ENCODE data around the gene TREH.
"Not testable (repeated sequence)": the region's sequence is repeated elsewhere in the genome, so short reads cannot be mapped to it uniquely, and the experiment has no call there.

TREH gene

DNA sequence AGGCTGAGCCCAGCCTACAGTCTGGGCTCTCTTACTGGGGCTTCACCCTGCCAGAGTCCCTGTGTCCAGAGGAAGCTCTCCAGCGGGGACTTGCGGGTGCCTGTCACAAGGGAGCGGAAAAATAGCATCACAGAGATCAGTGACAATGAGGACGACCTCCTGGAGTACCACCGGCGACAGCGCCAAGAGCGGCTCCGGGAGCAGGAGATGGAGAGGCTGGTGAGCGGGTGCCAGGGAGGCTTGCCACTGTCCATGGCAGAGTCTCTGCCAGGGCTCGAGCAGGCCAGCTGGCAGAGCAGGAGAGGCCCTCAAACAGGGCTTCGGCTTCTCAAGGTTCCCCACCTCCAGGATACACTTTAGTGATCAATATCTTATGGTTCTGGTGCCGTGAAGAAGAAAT is 51.0 kb downstream of the TREH start:
- no peak for DNase-seq (ENCODE audit: low read depth)

DNA sequence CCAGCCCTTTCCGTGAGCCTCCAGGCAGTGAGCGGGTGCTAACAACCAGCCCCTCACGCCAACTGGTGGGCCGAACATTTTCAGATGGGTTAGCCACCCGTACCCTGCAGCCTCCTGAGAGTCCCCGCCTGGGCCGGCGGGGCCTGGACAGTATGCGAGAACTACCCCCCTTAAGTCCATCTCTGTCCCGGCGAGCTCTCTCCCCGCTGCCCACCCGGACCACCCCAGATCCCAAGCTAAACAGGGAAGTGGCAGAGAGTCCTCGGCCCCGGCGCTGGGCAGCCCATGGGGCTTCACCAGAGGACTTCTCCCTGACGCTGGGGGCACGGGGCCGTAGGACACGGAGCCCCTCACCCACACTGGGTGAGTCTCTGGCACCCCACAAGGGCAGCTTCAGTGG is 51.4 kb downstream of the TREH start:
- DNase-seq (ENCODE audit: low read depth), result no peak

DNA sequence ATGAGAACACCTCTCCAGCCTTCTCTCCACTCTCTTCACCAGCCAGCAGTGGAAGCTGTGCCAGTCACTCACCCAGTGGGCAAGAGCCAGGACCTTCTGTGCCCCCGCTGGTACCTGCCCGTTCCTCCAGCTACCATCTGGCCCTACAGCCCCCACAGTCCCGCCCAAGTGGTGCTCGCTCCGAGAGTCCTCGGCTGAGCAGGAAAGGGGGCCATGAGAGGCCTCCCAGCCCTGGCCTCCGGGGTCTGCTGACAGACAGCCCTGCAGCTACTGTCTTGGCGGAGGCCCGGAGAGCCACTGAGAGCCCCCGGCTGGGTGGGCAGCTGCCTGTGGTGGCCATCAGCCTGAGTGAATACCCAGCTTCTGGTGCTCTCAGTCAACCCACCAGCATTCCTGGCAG is 51.9 kb downstream of the TREH start:
- DNase-seq (ENCODE audit: low read depth), result no peak

GRCh38 chr11:118625976-118626375 is 53.5 kb downstream of the TREH start:
- no peak for DNase-seq (ENCODE audit: low read depth)

GRCh38 chr11:118625036-118625690 is 54.3 kb downstream of the TREH start:
- no peak for DNase-seq (ENCODE audit: low read depth)

- no peak for DNase-seq (ENCODE audit: low read depth)
These were observed 56.2 kb downstream of the TREH start for GRCh38 chr11:118623269-118623655.

- no peak for DNase-seq (ENCODE audit: low read depth)
These were observed 56.8 kb downstream of the TREH start for GRCh38 chr11:118622376-118623268.

GRCh38 chr11:118621784-118622375 is 57.6 kb downstream of the TREH start:
- no peak for DNase-seq (ENCODE audit: low read depth)

DNA sequence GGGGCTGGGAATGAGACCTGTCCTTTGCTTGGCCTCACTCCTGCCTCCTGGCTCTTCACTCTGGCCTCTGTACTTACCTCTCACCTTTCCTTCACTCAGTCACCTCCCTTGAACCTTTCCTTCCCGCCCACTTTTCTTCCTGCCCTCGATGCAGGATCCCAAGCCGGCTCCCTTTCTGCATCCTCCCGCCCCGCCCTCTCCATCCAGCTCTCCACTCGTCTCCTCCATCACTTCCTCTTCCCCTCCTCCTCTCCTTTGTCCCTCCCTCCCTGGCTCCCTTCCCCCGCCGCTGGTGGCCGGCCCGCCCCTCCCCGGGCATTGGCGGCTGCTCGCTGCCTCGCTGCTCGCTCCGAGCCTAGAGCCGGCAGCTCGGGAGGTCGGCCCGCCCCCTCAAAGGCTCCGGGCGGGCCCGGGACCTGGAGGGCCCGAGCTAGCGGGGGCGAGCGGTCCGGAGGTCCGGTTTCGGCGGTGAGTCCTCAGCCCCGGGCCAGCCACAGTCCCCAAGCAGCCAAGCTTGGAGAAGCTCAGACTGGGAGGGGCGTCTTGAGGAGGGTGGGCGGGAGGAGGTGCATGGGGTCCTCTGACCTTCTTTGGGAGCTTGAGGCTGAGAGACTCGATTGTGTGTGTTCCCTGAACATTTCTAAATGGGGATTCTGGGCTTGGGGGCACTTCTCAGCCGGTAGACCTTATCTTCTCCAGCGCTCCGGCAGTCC is 58.2 kb downstream of the TREH start:
- no peak for DNase-seq (ENCODE audit: low read depth)

- no peak for DNase-seq (ENCODE audit: low read depth)
These were observed 58.9 kb downstream of the TREH start for GRCh38 chr11:118620529-118621070.

DNA sequence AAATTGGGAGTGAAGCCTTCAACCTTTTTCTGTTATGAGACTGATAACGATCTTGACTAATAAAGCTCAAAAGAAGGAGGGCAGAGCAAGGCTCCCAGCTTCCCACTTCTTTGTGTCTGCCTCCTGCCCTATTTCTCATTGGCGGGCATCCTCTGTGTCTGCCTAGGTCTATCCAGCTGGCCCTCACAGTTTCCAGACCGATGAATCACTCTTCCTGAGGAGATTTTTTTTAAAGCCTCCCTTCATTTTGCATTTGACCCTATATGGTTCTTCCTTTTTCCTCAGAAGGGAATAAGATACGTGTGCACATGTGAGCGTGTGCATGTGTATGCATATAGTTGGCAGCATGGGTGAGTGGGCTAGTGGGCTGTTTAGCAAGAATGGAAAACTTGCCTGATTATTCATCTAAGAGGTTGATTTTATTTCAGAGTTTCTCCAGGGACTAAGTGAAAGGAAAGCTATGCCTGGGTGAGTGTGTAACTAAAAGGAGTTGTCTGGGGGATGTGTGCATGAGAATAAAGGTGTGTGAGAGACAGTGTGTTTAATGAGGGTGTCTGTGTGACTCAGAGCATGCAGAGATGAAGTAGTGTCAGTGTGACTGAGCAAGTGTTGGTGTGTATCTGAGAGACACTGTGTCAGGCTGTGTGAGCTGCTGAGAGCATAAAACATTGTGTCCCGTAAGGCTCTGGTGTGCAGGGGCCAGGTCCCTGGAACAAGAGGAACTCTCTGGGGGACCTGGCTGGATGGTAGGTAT is 59.8 kb downstream of the TREH start:
- no peak for DNase-seq (ENCODE audit: low read depth)

GRCh38 chr11:118618991-118619375 is 60.5 kb downstream of the TREH start:
- no peak for DNase-seq (ENCODE audit: low read depth)

GRCh38 chr11:118618115-118618990 is 61.1 kb downstream of the TREH start:
- DNase-seq (ENCODE audit: low read depth), result no peak

DNA sequence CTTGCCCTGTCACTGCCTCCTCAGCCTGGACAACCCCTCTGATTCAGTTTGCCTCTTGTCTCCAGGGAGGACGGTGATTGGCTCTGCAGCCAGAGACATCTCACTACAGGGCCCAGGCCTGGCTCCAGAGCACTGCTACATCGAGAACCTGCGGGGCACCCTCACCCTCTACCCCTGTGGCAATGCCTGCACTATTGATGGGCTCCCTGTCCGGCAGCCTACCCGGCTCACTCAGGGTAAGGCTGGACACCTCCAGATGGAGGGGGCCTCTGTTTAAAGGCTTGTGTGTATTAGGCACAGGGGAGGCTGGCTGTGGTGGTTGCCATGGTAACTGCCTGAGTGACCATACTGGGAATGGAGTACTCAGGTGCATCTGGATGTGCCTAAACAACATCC is 63.5 kb downstream of the TREH start:
- DNase-seq (ENCODE audit: low read depth), result no peak

- DNase-seq (ENCODE audit: low read depth), result no peak
These were observed 64.0 kb downstream of the TREH start for GRCh38 chr11:118615282-118615975.

GRCh38 chr11:118614511-118614910 is 64.9 kb downstream of the TREH start:
- no peak for DNase-seq (ENCODE audit: low read depth)

GRCh38 chr11:118612378-118612777 is 67.1 kb downstream of the TREH start:
- DNase-seq (ENCODE audit: low read depth), result no peak

- not testable (repeated sequence) for DNase-seq (ENCODE audit: low read depth)
These were observed 68.0 kb downstream of the TREH start for GRCh38 chr11:118611433-118611795.

- peak; percentile 76 for DNase-seq (ENCODE audit: low read depth)
These were observed 68.5 kb downstream of the TREH start for GRCh38 chr11:118610773-118611432.

Data from stimulated activated CD8-positive, alpha-beta memory T cell treated with anti-CD3 and anti-CD28 coated beads, Interleukin-12 subunit alpha, Interleukin-12 subunit beta, amount 100 ng/mL, for 1 hour (primary cell).